Gastroesophageal sphincter (tissue), 4 donors: ENCODE results near the gene ZNF175. TPM values are rescaled to one million over a fixed set of nuclear protein-coding genes. Genes with fewer than 3 reads are reported as not detected.
A peak's percentile ranks its signal among the peaks of the same experiment; 100 is the strongest.

Experiments
- ATAC-seq: fragments of 150-250 bp; one replicate; pipeline ENCODE4 v1.9.1; 2016; ENCODE audit warnings: mild to moderate bottlenecking, moderate library complexity
- H3K27ac ChIP-seq, 4 donors: fragments of 200-600 bp; sonication (generic) in 3 of 4; 1 replicate in 3 of 4; 2 replicates in 1 of 4; pipeline ENCODE4 v1.5.1; 2016 to 2019
- H3K27me3 ChIP-seq: fragments of 200-600 bp; sonication (generic); one replicate; pipeline ENCODE4 v1.5.1; 2019
- H3K36me3 ChIP-seq, 2 donors: fragments of 200-600 bp; sonication (generic); one replicate each; pipeline ENCODE4 v1.5.1; 2019; ENCODE audit warnings: control low read depth in 1 of 2
- H3K4me1 ChIP-seq, 3 donors: fragments of 200-600 bp; sonication (generic); 1 replicate in 2 of 3; 2 replicates in 1 of 3; pipeline ENCODE4 v1.5.1; 2016 to 2019; ENCODE audit warnings: control low read depth in 2 of 3
- H3K4me3 ChIP-seq, 2 donors: fragments of 200-600 bp; sonication (generic); one replicate each; pipeline ENCODE4 v1.5.1; 2019; ENCODE audit warnings: mild to moderate bottlenecking in 1 of 2, moderate library complexity in 1 of 2
- H3K9me3 ChIP-seq, 3 donors: fragments of 200-600 bp; sonication (generic); one replicate each; pipeline ENCODE4 v1.5.1; 2017 to 2019; ENCODE audit warnings: control low read depth in 2 of 3
- CTCF ChIP-seq, 4 experiments: fragments of 200-600 bp in 2 of 4; fragments of 450-650 bp in 2 of 4; sonication (generic) in 1 of 4; IDR thresholded peaks; one replicate each; pipeline ENCODE4 v1.5.1; 2017 to 2019; ENCODE audit warnings: antibody characterized with exemption in 4 of 4, mild to moderate bottlenecking in 2 of 4, moderate library complexity in 2 of 4
- EP300 ChIP-seq: sonication (generic); formaldehyde crosslinking; IDR thresholded peaks from one replicate; pipeline ENCODE4 v1.6.1; 2017; ENCODE audit warnings: antibody characterized with exemption, mild to moderate bottlenecking
- POLR2A ChIP-seq, 2 donors: fragments of 450-650 bp; IDR thresholded peaks; one replicate each; pipeline ENCODE4 v1.6.1; 2017; ENCODE audit warnings: antibody characterized with exemption in 2 of 2, mild to moderate bottlenecking in 2 of 2, moderate library complexity in 1 of 2
- POLR2AphosphoS5 ChIP-seq: sonication (generic); formaldehyde crosslinking; IDR thresholded peaks from one replicate; pipeline ENCODE4 v1.6.1; 2017; ENCODE audit warnings: antibody characterized with exemption
- whole genome bisulfite sequencing, 2 donors: methylation state at CpG; one replicate each; pipeline ENCODE4 v1.1.5; 2018; ENCODE audit warnings: low coverage in 1 of 2; 5-methylcytosine and 5-hydroxymethylcytosine counted together
- total RNA-seq, 4 donors: library from RNA; depleted of rRNA; stranded (reverse); fragments of >200 nt; gene quantifications; one replicate each; pipeline ENCODE4 v1.1.0, GENCODE V29; 2016

ZNF175 gene
- total RNA-seq, 4 donors from 2014 or later: 6.5 to 12.8 (median 7.3) TPM

- 11 to 35% methylated on average over 6 to 7 of the region's 10 CpGs for WGBS, 2 donors
- Histone ChIP-seq H3K27me3 (peaks cover 16% of the 10 kb centered on the region), H3K36me3 (peaks cover 0 to 1% of the 10 kb centered on the region in 2 donors), H3K4me3 (peak overlapping the region; percentile 56 to 65), H3K9me3 (peaks cover 0 to 2% (median 0%) of the 10 kb centered on the region in 3 donors), H3K4me1 (peaks cover 0 to 22% (median 7%) of the 10 kb centered on the region in 3 donors), H3K27ac (peak overlapping the region in 1 of 4 donors; percentile 62)
- no peak for ATAC-seq
- TF ChIP-seq POLR2AphosphoS5 (no peak), EP300 (no peak), CTCF (IDR thresholded peaks at IDR 0.05) (no peak), POLR2A (IDR thresholded peaks at IDR 0.05) (no peak)
Observed at GRCh38 chr19:51593138-51593890, 22.2 kb downstream of the ZNF175 start.

GRCh38 chr19:51593969-51594773 is 23.1 kb downstream of the ZNF175 start:
- Histone ChIP-seq H3K9me3 (no peaks in the 10 kb centered on the region), H3K36me3 (no peaks in the 10 kb centered on the region), H3K4me1 (peaks cover 0 to 22% (median 7%) of the 10 kb centered on the region in 3 donors), H3K4me3 (peak overlapping the region; percentile 56 to 65), H3K27ac (peak overlapping the region in 3 of 4 donors; percentile 57 to 69 (median 66)), H3K27me3 (peaks cover 24% of the 10 kb centered on the region)
- peak; percentile 45 for TF ChIP-seq POLR2AphosphoS5
- TF ChIP-seq EP300: no peak
- 0% methylated on average over 21 of the region's 61 CpGs; no CpG with 5 or more reads in 1 of the 2 donors for WGBS, 2 donors
- peak; percentile 100 for ATAC-seq

GRCh38 chr19:51594774-51595109 is 23.7 kb downstream of the ZNF175 start:
- no peak for ATAC-seq

GRCh38 chr19:51595190-51596175 is 24.4 kb downstream of the ZNF175 start:
- Histone ChIP-seq H3K27ac (no peak overlapping the region), H3K4me3 (no peak overlapping the region), H3K9me3 (no peaks in the 10 kb centered on the region), H3K36me3 (no peaks in the 10 kb centered on the region), H3K27me3 (peaks cover 37% of the 10 kb centered on the region), H3K4me1 (peaks cover 0 to 22% (median 7%) of the 10 kb centered on the region in 3 donors)
- WGBS, 2 donors: 78 to 94% methylated on average over 4 to 6 of the region's 8 CpGs
- TF ChIP-seq POLR2A (IDR thresholded peaks at IDR 0.05) (no peak), CTCF (IDR thresholded peaks at IDR 0.05) (no peak), POLR2AphosphoS5 (no peak), EP300 (no peak)
- no peak for ATAC-seq

More at GRCh38 chr19:51594774-51595109, 23.7 kb downstream of the ZNF175 start:
- WGBS, 2 donors: 36 to 40% methylated on average over 1 of the region's 6 CpGs
- no peak for TF ChIP-seq POLR2AphosphoS5
- no peak for TF ChIP-seq EP300
- no peak for TF ChIP-seq POLR2A (IDR thresholded peaks at IDR 0.05)
- TF ChIP-seq CTCF (IDR thresholded peaks at IDR 0.05): no peak
- H3K27ac ChIP-seq: peak overlapping the region in 3 of 4 donors; percentile 57 to 69 (median 66)
- H3K4me3 ChIP-seq: peak overlapping the region; percentile 43 to 65
- H3K4me1 ChIP-seq: peaks cover 0 to 22% (median 7%) of the 10 kb centered on the region in 3 donors
- no peaks in the 10 kb centered on the region for H3K9me3 ChIP-seq
- H3K27me3 ChIP-seq: peaks cover 30% of the 10 kb centered on the region
- H3K36me3 ChIP-seq: no peaks in the 10 kb centered on the region
